DOHH2 (cell line): ENCODE data around the gene TPP1.

Experiments
- H3F3A ChIP-seq: fragments of 200-600 bp; sonication (generic), shearing (Covaris generic); 2 replicates; pipeline ENCODE4 v1.6.0; 2016; ENCODE audit warnings: antibody characterized with exemption, mild to moderate bottlenecking; ENCODE audit not compliant: control insufficient read depth, insufficient read depth
- H3K27ac ChIP-seq: fragments of 200-600 bp; sonication (generic); 2 replicates; pipeline ENCODE4 v1.5.1; 2014; ENCODE audit warnings: low read depth, mild to moderate bottlenecking, low read length, moderate library complexity
- H3K27me3 ChIP-seq: fragments of 200-600 bp; sonication (generic); 2 replicates; pipeline ENCODE4 v1.6.1; 2014; ENCODE audit warnings: mild to moderate bottlenecking, low read length, mixed read lengths; ENCODE audit not compliant: control insufficient read depth
- H3K36me3 ChIP-seq: fragments of 200-600 bp; sonication (generic); 2 replicates; pipeline ENCODE4 v1.6.1; 2014; ENCODE audit warnings: mild to moderate bottlenecking, low read length, moderate library complexity, mixed read lengths; ENCODE audit not compliant: control insufficient read depth
- H3K4me1 ChIP-seq: fragments of 200-600 bp; sonication (generic); 2 replicates; pipeline ENCODE4 v1.6.1; 2014; ENCODE audit warnings: mild to moderate bottlenecking, low read length, mixed read lengths; ENCODE audit not compliant: control insufficient read depth
- H3K4me2 ChIP-seq: fragments of 200-600 bp; sonication (generic); 2 replicates; pipeline ENCODE4 v1.6.0; 2014; ENCODE audit warnings: mild to moderate bottlenecking, low read length, moderate library complexity
- H3K4me3 ChIP-seq: fragments of 200-600 bp; sonication (generic); 2 replicates; pipeline ENCODE4 v1.5.1; 2014; ENCODE audit warnings: mild to moderate bottlenecking, low read length, mixed read lengths
- H3K79me2 ChIP-seq: fragments of 200-600 bp; sonication (generic); 2 replicates; pipeline ENCODE4 v1.6.1; 2014; ENCODE audit warnings: mild to moderate bottlenecking, low read length, mixed read lengths; ENCODE audit not compliant: control insufficient read depth
- H3K9me2 ChIP-seq: fragments of 200-600 bp; sonication (generic); replicated peaks from 2 replicates; pipeline ENCODE4 v1.6.1; 2014; ENCODE audit warnings: mild to moderate bottlenecking, low read length, mixed read lengths; ENCODE audit not compliant: control insufficient read depth
- H3K9me3 ChIP-seq: fragments of 200-600 bp; sonication (generic); 2 replicates; pipeline ENCODE4 v1.6.1; 2014; ENCODE audit warnings: antibody characterized with exemption, low read length, mixed read lengths; ENCODE audit not compliant: control insufficient read depth, insufficient read depth
- H4K20me1 ChIP-seq: fragments of 200-600 bp; sonication (generic); 2 replicates; pipeline ENCODE4 v1.6.0; 2014; ENCODE audit warnings: low read depth, mild to moderate bottlenecking, antibody characterized with exemption, low read length, moderate library complexity; ENCODE audit not compliant: control insufficient read depth, insufficient read depth
- EZH2phosphoT487 ChIP-seq: fragments of 200-600 bp; sonication (generic); IDR thresholded peaks from 2 replicates; pipeline ENCODE4 v1.6.1; 2017; ENCODE audit warnings: borderline replicate concordance, mild to moderate bottlenecking, antibody characterized with exemption, low read length, moderate library complexity, mixed read lengths
- TF ChIP-seq, protein P1 (sequence below): fragments of 200-600 bp; sonication (generic); IDR thresholded peaks from one replicate; pipeline ENCODE4 v1.5.1; 2014; ENCODE audit warnings: antibody characterized with exemption, mild to moderate bottlenecking, low read depth, low read length; ENCODE audit not compliant: poor library complexity, severe bottlenecking

TPP1 gene

GRCh38 chr11:6626971-6627761 is 7.9 kb upstream of the TPP1 start:
- TF ChIP-seq, protein P1, sequence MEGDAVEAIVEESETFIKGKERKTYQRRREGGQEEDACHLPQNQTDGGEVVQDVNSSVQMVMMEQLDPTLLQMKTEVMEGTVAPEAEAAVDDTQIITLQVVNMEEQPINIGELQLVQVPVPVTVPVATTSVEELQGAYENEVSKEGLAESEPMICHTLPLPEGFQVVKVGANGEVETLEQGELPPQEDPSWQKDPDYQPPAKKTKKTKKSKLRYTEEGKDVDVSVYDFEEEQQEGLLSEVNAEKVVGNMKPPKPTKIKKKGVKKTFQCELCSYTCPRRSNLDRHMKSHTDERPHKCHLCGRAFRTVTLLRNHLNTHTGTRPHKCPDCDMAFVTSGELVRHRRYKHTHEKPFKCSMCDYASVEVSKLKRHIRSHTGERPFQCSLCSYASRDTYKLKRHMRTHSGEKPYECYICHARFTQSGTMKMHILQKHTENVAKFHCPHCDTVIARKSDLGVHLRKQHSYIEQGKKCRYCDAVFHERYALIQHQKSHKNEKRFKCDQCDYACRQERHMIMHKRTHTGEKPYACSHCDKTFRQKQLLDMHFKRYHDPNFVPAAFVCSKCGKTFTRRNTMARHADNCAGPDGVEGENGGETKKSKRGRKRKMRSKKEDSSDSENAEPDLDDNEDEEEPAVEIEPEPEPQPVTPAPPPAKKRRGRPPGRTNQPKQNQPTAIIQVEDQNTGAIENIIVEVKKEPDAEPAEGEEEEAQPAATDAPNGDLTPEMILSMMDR, result no peak
- TF ChIP-seq EZH2phosphoT487, result no peak
- Histone ChIP-seq H3K9me2 (no peaks in the 10 kb centered on the region), H3K27me3 (no peaks in the 10 kb centered on the region), H3K27ac (no peak overlapping the region), H3K79me2 (no peaks in the 10 kb centered on the region), H3K4me1 (no peaks in the 10 kb centered on the region), H3K9me3 (no peaks in the 10 kb centered on the region), H3K36me3 (no peaks in the 10 kb centered on the region), H3F3A (no peaks in the 10 kb centered on the region), H4K20me1 (no peaks in the 10 kb centered on the region), H3K4me3 (no peak overlapping the region), H3K4me2 (no peak overlapping the region)

- H3K36me3 ChIP-seq, result no peaks in the 10 kb centered on the region
- TF ChIP-seq, protein P1, result no peak
- TF ChIP-seq EZH2phosphoT487, result no peak
- no peaks in the 10 kb centered on the region for H3K27me3 ChIP-seq
- H3K9me3 ChIP-seq, result no peaks in the 10 kb centered on the region
- H3F3A ChIP-seq, result no peaks in the 10 kb centered on the region
- H3K27ac ChIP-seq, result no peak overlapping the region
- H4K20me1 ChIP-seq, result no peaks in the 10 kb centered on the region
- H3K4me2 ChIP-seq, result no peak overlapping the region
- no peaks in the 10 kb centered on the region for H3K4me1 ChIP-seq
- no peaks in the 10 kb centered on the region for H3K79me2 ChIP-seq
- H3K9me2 ChIP-seq, result no peaks in the 10 kb centered on the region
- H3K4me3 ChIP-seq, result no peak overlapping the region
Observed at GRCh38 chr11:6625832-6626420, 6.7 kb upstream of the TPP1 start.

- no peaks in the 10 kb centered on the region for H3K9me3 ChIP-seq
- no peaks in the 10 kb centered on the region for H3K4me1 ChIP-seq
- H3K4me2 ChIP-seq, result no peak overlapping the region
- no peaks in the 10 kb centered on the region for H3K79me2 ChIP-seq
- no peaks in the 10 kb centered on the region for H3K27me3 ChIP-seq
- H3K4me3 ChIP-seq, result no peak overlapping the region
- H3K27ac ChIP-seq, result no peak overlapping the region
- no peaks in the 10 kb centered on the region for H3K36me3 ChIP-seq
- H3K9me2 ChIP-seq, result no peaks in the 10 kb centered on the region
- no peaks in the 10 kb centered on the region for H4K20me1 ChIP-seq
- no peaks in the 10 kb centered on the region for H3F3A ChIP-seq
- no peak for TF ChIP-seq EZH2phosphoT487
- TF ChIP-seq, protein P1, result no peak
Observed at GRCh38 chr11:6625156-6625831, 6.1 kb upstream of the TPP1 start.
